ENCODE results near the gene SLC38A9.
"Not testable (repeated sequence)": the region's sequence is repeated elsewhere in the genome, so short reads cannot be mapped to it uniquely, and the experiment has no call there.

SLC38A9 gene

DNA sequence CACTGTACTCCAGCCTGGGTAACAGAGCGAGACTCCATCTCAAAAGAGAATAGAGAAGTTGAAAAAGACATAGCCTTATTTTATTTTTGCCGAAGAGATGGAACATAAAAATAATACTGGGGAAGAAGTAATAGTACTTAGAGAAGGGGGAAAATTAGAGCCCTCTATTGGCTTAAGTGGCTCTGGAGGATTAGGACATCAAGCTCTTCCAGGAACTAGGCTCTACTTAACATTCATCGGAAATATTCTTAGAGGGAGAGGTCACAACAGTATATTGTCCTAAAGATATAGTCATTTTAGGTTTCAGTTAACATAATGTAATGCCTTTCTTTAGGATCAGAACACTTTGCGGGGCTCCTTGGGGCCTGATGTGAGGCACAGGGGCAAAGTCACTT is 91.4 kb downstream of the SLC38A9 start:
- no peak for DNase-seq (ENCODE audit: extremely low spot score, insufficient read length, low read depth)
- FAIRE-seq = no peak

DNA sequence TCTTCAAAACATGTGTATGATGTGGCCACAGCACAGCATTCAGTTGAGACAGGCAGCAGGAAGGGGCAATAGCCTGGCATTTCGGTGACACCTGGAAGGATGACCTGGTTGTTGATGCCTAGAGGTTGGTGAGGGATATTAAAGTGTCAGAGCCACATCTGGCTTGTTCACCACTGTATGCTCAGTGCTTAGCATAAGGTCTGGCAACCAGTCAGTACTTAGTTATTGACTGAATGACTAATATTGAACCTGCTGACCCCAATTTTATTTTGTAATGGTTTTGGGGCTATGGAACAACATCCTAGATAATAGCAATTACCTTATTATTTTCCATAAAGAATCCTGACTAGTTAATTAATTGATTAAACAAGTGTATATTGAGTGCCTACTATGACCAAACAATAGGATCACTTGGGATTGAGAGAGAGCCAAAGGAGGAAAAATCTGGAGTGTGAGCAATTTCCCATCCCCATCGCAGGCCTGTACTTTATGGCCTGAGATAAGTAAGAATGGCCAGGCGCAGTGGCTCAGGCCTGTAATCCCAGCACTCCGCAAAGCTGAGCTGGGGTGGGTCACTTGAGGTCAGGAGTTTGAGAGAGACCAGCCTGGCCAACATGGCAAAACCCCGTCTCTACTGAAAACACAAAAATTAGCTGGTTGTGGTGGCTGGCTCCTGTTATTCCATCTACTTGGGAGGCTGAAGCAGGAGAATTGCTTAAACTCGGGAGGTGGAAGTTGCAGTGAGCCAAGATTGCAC is 91.9 kb downstream of the SLC38A9 start:
- DNase-seq (ENCODE audit: extremely low spot score, insufficient read length, low read depth) (no peak), FAIRE-seq (no peak)

DNA sequence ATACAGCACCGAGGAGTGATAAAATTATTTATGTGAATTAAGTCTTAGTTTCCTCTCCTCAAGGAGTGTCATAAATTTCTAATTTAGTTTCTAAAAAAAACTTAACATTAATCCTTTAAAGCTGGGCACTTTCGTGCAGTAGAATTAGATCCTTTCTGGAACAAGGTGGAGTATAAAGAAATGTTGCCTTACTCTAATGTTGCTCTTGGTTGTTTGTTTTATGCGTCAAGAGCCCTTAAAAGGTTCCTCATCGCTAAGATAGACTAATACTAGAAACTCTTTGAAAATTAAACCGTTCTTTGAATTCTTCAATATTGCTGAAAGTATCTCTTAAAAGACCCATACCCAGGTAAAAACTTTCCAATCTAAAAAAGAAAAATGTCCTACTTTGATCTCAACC is 93.8 kb downstream of the SLC38A9 start:
- FAIRE-seq (no peak), DNase-seq (ENCODE audit: extremely low spot score, insufficient read length, low read depth) (no peak)

DNA sequence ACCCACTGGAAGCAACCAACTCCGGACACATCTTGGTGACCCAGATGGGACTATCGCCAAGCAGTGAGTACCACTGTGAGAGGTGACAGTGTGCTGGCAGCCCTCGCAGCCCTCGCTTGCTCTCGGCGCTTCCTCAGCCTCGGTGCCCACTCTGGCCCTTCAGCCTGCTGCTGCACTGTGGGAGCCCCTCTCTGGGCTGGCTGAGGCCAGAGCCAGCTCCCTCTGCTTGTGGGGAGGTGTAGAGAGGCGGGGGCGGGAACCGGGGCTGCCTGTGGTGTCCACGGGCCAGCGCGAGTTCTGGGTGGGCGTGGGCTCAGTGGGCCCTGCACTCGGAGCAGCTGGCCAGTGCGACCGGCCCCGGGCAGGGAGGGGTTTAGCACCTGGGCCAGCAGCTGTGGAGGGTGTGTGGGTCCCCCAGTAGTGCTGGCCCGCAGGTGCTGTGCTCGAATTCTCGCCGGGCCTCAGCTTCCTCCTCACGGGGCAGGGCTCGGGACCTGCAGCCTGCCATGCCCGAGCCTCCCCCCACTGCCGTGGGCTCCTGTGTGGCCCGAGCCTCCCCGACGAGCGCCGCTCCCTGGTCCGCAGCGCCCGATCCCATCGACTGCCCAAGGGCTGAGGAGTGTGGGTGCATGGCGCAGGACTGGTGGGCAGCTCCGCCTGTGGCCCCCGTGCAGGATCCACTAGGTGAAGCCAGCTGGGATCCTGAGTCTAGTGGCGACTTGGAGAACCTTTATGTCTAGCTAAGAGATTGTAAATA is 98.8 kb downstream of the SLC38A9 start:
- FAIRE-seq (no peak), DNase-seq (ENCODE audit: extremely low spot score, insufficient read length, low read depth) (no peak)

DNA sequence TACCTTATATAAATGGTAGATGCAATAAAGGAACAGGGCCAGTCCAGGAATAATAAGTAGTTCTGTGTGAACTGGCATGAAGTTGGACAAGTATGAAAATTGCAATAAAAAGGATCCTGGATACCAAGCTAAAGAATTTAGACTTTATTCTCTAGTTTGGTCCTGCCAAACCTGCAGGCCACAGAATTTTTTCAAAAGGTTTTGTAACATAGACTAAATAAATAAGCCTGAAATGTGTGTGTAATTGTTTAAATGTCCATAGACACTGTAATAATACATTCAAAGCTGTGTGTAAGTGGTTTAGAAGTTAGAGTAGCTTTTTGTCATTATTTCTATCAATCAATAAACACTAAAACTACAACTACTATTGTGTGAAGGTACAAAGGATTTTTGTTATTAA is 101.6 kb downstream of the SLC38A9 start:
- FAIRE-seq (no peak), DNase-seq (ENCODE audit: extremely low spot score, insufficient read length, low read depth) (no peak)

DNA sequence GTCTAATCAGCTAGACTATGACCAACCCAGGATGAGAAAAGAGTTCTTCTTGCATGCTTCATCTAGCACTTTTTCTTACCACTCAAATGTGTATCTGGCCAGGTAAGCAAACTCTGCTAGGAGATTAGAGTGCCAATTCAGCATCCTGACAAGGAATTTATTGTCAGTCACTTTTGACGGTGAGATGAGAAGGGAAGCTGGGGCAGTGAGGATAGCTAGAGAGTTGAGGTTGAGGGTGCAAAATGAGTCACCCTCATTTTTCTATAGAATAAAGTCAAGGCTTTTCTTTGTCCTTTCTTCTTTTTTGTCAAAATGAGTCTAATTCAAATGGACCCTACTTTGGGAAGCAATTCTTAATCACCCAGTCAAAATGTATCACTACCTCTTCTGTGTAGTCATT is 102.7 kb downstream of the SLC38A9 start:
- DNase-seq (ENCODE audit: extremely low spot score, insufficient read length, low read depth) = no peak
- no peak for FAIRE-seq

DNA sequence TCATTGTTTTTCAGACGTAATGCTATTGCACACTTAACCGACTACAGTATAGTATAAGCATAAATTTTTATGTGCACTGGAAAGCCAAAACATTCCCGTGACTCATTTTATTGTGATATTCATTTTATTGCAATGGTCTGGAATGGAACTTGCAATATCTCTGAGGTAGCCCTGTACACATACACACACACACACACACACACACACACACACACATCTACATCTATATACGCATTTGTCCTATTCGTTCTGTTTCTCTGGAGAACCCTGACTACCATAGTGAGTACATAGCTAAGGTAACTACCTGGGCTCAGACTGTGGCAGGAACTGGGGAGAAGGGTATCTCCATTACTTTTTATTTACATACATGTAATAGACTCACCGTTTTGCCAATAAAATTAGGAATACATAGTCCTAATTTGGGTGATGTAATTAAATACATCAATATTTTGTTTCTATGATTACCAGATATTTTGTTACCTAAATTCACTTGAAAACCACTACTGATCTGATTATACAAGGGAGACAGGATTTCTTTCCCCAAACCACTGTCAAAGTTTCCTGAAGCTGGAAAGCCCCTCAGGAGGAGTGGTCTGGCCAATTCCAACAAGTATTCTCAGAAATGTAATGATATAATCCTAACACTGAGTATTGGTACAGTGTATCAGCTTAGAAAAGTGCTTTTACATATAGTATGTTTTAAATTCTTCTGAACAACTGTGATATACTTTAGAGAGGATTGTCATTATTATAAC is 103.4 kb downstream of the SLC38A9 start:
- DNase-seq (ENCODE audit: extremely low spot score, insufficient read length, low read depth) (no peak), FAIRE-seq (no peak)

DNA sequence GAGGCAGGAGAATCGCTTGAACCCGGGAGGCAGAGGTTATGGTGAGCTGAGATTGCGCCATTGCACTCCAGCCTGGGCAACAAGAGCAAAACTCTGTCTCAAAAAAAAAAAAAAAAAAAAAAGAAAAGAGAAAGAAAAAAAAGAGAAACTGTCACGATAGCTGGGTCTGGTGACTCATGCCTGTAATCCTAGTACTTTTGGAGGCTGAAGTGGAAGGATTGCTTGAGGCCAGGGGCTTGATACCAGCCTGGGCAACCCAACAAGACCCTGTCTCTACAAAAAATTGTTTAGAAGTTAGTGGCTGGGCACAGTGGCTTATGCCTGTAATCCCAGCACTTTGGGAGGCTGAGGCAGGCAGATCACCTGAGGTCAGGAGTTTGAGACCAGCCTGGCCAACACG is 104.8 kb downstream of the SLC38A9 start:
- DNase-seq (ENCODE audit: extremely low spot score, insufficient read length, low read depth); FAIRE-seq: not testable (repeated sequence)

DNA sequence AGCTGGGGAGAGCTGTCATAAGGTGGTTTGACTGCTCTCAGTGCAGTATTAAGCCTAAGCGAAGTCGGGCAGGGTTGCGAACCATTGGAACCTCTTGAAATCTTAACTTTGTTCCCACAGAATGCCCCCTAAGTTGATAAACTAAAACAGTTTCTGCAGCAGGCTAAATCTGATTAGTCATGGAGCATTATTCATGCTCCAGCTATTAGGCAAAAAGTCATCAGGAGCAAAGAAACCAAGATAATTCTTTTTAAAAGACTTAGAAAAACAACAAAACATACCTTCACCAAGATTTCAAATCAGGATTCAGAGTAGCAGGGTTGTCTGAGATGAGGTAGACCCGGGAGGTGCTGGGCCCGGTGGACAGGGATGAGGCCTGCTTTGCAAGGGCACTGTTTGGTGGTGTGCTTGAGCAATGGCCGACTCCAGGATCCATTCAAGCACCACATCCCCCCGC is 107.5 kb downstream of the SLC38A9 start:
- no peak for FAIRE-seq
- no peak for DNase-seq (ENCODE audit: extremely low spot score, insufficient read length, low read depth)

DNA sequence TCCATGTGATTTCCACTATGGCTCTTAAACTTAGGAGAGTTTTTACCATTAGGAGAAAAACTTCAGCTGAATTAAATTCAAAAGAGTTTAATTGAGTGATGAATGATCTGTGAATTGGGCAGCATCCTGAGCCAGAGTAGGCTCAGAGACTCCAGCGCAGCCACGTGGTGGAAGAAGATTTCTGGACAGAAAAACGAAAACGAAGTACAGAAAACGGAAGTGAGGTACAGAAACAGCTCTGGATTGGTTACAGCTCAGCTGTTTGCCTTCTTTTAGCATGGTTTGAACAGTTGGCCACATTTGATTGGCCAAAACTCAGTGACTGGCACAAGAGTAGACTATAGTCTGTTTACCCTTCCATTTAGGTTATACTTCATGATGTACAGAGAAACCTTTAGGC is 108.2 kb downstream of the SLC38A9 start:
- FAIRE-seq (no peak), DNase-seq (ENCODE audit: extremely low spot score, insufficient read length, low read depth) (no peak)

DNA sequence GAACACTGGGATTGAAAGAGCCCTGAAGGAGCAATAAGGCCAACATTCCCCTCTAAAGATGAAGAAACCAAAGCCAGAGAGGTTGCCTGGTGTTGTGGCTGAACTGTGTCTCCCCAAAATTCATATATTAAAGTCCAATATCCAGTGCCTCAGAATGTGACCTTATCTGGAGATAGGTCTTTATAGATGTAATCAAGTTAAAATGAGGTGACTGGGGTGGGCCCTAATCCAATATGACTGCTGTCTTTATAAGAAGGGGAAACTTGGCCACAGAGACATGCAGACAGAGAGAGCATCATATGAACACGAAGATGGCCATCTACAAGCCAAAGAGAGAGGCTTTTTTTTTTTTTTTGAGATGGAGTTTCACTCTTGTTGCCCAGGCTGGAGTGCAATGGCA is 110.5 kb downstream of the SLC38A9 start:
- DNase-seq (ENCODE audit: extremely low spot score, insufficient read length, low read depth) (no peak), FAIRE-seq (no peak)

DNA sequence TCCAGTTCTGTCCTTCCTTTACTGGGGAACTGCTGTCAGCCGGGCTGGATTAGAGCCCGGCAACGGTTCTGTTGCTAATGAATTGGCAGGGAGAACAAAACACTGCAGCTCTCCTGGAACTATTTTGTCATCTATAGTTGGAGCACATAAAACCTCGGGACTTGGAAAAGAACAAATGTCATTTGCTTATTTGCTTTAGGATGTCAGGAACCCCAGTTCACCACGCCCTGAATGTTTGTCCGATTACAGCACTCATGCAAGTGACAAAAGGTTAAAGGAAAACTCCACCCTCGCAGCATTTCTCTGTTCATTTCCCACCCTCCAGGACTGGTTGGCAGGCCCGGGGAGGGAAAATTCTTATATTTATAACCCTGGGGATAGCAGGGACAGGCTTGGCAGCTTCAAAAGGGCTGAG is 110.9 kb downstream of the SLC38A9 start:
- no peak for FAIRE-seq
- DNase-seq (ENCODE audit: extremely low spot score, insufficient read length, low read depth) = no peak

DNA sequence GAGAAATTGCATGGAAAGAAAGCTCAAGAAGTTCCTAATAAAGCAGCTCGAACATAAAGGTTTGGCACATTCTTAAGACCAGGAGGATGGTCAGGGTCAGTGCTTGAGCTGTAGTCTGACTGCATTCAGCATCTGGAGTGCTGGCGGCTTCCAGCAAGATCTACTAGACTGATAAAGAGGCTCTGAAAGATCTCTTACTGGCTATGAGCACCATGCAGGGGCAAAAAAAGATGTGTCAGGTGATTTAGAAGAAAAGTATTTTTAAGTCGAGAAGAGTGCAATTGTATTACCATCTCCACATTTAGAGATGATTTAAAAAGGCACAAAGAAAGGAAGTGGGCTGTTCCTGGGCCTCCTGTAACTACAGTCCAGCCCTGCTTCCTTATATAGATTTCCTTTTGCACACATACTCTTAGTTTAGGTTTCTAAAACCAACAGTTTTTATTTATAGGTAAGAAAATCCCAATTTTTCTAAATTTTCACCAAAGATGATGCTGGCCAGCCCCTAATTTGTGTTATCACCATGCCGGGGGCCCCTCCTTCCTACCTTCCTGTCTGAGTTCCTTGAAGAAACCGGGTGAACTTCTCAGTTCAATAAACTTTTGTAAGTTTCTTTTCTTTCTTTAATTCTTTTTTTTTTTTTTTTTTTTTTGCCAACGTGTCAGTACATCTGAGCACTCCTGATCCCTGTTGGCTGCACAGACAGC is 111.5 kb downstream of the SLC38A9 start:
- no peak for DNase-seq (ENCODE audit: extremely low spot score, insufficient read length, low read depth)
- FAIRE-seq = no peak

DNA sequence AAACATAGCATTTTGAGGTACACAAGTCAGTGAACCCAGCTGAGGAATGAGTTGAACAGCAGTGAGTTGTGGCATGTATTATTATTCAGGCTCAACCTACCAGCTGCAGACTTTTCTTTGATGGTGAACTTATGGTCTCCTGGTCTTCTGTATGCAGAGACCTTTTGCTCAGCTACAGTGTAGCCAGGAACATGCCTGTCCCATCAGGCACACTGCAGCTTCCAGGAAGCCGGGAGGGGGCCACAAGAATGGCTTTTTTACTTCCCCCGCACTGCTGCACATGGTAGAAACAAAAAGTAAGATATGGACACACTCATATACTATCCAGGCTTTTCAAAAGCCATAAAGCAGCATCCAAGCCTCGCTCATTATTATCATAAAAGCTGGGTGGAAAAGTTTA is 112.0 kb downstream of the SLC38A9 start:
- DNase-seq (ENCODE audit: extremely low spot score, insufficient read length, low read depth) = no peak
- no peak for FAIRE-seq

DNA sequence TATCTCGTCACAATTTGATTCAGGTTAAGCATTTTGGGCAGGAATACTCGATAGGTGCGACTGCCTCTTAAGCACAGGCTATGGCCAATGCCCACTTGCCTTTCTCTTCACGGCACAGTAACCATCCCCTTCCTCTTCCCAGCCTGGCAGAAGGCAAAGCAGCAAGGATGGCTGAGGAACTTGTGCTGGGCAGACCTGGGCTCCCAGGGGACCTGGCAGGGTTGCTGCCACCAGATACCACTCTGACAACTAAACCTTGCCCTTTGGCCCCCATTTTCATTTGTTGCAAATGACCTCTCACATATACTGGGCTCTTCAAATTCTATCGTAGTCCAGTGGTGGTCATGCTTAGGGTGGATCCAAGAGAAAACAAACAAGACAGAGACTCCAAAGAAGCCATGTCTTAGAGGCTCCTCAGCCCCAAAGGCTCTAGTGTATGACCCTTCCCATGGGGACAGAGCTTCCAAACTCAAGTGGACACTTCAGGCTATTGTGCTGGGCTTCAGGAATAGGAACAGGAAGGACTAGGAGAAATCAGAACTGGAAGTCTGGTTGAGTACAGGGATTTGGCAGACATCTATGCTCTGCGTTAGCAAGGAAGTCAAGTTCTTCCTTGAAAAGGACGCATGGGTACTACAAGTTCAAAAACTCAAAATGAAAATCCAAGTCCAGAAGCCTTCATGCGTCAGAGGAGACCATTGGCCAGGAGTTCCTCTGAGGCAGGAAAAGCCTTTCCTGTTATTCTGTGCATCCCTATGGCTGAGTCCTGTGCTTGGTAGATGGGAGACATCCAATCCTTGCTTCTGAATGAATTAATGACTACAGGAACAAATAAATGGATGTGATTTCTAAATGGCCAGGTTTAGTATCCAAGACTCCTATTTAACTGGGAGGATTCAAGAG is 112.7 kb downstream of the SLC38A9 start:
- FAIRE-seq (no peak), DNase-seq (ENCODE audit: extremely low spot score, insufficient read length, low read depth) (no peak)

DNA sequence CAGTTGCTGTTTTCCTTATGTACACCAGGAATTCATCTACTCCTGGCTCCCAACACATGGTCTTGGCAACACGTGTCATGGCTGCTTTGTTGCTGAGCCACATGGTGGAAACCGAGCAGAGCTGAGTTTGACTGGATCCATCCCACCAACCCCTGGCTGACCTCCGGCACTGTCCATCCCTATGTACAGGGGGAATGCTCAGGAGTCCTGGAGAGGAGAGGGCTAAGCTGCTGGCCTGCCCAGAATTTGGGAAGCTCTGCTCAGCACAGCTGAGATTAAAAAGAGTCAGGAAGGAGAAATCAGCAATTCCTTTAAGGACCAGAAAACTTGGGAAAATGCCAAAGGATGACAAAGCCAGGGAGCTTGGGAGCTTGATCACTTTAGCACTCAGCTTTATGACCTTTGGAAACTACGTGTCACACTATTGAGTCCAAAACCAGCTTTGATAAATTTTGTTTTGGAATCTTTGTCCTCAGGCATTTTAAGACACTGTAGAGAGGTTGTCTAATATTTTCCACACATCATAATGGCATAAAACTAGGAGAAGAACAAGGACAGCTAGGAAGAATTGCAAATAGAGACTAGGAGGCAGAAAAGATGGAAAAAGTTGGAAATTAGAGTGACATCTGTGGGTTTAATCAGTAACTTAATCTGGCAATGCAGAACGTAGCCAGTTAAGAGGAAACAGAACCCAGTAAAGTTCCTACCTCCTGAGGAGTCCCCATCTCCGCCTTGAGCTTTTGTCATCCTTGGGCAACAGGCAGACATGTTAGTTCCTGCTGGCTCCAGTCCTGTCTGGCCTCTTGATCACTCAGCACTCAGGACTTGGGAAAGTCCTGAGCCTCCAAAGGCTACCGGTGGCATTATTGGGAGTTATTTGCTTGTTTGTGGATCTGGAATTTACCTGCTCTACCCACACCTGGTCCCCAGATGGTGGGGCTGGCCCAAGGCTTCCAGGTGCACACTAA is 114.8 kb downstream of the SLC38A9 start:
- no peak for DNase-seq (ENCODE audit: extremely low spot score, insufficient read length, low read depth)

DNA sequence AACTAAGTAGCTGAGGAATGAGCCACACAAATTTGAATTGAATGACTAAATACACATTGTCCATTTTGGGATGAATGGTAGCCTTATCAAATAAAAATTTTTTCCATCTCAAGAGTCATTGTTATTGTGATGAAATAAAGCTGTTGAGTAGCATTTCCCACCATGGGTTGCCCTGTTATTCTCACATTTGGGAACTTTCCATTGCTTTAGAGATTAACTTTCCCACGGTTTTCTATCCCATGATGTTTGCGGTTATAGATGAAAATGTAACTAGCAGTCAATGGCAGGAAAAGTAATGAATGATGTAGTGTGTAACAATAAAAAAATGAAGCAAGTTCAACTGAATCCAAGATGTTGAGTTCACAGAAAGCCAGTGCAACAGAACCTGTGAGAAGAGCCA is 117.5 kb downstream of the SLC38A9 start:
- FAIRE-seq (no peak), DNase-seq (ENCODE audit: extremely low spot score, insufficient read length, low read depth) (no peak)

More for the DNA sequence above, 114.8 kb downstream of the SLC38A9 start:
- no peak for FAIRE-seq

DNA sequence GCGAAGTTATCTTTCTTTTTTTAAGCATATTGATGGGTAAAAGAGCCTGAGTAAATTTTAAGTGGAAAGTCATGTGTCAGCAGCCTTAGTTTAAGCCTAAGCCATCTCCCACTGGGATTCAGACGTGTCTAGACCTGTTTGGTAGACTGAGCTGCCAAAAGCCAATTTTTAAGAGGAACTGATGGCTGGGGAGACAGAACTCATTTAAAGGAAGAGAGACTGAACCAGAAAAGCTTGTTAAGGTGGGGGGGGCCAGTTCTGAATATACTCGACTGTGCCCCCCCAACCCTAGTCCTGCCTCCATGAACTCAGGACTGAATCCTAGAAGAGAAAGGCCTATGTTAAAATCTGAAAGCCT is 119.0 kb downstream of the SLC38A9 start:
- DNase-seq (ENCODE audit: extremely low spot score, insufficient read length, low read depth) (no peak), FAIRE-seq (no peak)
